Measurements from ENCODE around the gene MYO10. TPM values are rescaled to one million over a fixed set of nuclear protein-coding genes. Genes with fewer than 3 reads are reported as not detected.

The MYO10 gene
- total RNA-seq, 1 donor from 2014 or later: 19.7 TPM

DNA sequence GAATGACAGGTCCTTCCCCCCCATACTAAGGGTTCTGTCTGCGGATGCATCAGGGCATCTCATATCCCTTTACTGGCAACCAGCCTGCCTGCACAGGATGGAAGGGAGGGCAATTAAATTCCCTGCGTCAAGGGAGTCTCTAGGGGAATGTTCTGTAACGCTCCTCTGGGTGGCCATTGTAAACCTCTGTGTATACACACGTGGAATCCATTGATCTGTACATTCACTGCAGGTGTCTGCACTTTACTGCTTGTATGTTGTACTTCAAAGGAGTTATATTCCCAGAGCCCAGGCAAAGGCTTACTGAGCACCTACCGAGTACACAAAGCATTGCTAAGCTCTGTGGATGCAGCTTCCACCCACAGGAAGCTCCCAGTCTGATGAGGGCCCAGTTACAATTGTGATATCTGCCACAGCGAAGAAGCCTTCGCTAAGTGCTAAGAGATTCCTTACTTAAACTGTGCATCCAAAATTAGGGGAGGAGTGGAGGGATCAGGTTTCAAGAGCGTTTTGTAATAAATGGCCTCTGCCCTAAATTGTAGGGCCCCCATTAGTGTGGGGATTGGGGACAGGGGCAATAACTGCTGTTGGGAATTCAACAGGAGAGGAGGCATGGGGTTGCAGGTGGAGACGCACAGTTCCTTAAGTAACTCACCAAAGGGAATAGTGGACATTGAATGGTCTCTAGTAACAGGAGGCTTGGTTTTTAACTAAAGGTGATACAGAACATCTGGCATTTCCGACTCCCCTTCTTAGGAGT, 317.8 kb downstream of the MYO10 start:
- DNase-seq (ENCODE audit: low spot score): no peak

DNA sequence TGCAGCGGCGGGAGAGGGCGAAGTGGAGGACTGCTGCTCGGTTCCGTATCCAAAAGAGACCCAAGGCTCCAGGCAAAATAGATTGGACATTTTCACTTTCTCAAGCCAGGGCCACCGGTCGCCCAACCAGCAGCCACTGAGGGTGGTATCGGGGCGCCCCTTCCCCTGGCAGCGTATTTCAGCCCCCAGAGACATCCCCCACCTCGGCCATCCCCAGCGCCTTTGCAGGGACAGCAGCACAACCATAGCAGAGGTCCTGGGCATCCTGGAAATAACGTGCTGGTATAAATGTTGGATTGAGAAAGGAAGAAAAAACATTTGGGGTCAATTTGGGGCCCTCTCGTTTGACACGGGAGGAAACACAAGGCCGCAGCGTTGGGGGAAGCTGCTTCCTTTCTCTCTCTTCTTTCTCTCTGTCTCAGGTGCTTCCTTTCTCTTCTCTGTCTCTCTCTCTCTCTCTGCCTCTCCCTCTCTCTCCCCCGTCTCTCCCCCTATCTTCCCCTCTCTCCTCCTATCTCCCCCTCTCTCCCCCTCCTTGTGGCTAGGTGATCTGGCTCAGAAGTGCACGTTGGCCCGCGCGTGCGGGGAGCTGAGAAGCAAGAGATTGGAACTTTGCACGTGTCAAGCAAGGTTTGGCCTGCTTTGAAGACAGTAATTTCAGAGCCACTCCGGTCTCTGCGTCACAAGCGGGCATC, 318.7 kb downstream of the MYO10 start:
- DNase-seq (ENCODE audit: low spot score): no peak

DNA sequence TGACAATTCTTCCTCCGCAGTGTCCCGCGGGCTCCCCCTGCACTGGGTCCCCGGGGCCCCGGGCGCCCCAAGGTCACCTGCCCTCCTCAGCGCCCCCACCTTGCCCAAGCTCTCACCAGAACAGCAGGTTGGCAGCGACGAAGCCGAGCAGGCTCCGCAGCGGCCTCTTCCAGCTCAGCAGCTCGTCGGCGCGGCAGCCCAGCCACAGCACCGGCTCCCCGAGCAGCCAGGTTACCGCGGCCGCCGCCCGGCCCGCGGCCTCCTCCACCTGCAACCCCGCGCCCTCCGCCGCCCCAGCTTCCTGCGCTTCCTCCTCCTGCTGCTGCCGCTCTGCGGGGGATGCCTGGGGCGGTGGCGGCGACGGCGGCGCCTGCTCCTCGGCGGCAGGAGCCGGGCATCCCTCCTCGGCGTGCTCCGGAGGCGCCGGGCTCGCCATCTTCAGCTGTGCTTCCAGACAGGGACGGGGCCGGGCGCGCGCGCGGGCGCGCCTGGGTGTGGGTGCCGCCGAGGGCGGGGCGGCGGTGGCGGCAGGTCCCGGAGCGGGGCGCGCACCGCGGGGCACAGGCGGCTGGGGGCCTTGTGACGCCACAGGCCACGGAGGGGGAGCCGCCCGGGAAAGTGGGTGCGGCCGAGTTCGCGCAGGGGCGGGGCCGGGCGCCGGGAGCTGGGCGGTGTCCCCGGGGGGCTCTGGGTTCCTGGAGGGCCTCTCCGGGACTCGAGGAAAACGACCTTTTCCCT, 319.4 kb downstream of the MYO10 start, which contains the start of gene RETREG1:
Gene RETREG1 (minus strand): TSS at position 462 of the 738 bp plus-strand sequence. CDS start 26 bp downstream, at position 436.
- DNase-seq (ENCODE audit: low spot score): peak; percentile 64

DNA sequence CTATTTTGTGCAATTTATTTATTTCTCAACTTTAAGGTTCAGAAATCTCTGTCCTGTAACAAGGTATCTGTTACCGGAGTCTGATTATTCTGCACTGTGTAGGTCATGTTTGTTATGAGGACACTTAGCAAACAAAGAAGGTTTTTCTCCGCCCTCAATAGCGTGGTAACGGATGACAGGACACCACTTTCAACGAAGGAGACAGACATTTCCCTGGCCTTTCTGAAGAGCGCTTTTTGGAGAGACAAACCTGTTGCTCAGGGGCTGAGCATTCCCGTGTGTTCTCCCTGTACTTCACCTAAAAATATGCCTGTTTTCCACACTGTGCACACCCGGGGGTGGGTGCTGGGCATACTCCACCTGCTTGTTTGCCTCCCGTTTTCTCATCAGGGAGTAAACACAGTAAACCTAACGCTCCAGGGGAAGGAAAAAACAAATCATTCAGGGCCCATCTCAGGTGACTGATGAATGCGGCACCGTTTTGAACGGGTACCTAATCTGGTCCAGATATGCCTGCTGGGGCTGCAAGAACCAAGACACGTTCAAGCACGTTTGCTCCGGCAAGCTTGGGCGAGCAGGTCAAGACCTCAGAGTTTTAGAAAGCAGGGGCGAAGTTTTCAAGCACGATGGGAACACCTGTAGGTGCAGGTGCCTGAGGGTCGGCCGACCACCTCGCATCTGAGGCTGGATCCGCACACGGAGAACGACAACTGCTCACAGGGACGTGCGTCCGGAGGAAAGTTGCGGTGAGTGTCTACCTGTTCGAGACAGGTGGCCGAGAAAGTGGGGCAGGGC, 320.1 kb downstream of the MYO10 start:
- no peak for DNase-seq (ENCODE audit: low spot score)

DNA sequence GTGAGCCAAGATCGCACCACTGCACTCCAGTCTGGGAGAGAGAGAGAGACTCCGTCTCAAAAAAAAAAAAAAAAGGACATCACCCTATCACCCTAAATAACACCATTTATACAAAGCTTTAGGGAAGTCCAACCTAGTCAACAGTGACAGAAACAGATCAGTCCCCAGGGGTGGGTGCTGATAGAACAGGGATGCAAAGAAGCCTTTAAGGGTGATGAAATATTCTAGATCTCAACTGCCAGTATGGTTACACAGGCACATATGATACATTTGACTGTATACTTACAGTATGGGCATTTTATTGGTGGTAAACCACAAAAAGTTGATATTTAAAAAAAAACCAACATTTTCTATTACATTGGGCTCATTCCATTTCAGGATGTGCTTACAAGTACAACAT, 324.1 kb downstream of the MYO10 start:
- no peak for DNase-seq (ENCODE audit: low spot score)

Data from ureter (tissue), 1 donor.